PC-3 (cell line): ENCODE measurements around the gene TPM3. TPM values are rescaled to one million over a fixed set of nuclear protein-coding genes. Genes with fewer than 3 reads are reported as not detected.

Experiments
- ATAC-seq: fragments of 200-7000 bp; cut with Tn5 transposase; 2 replicates; pipeline ENCODE4 v1.9.1; 2020; ENCODE audit warnings: mild to moderate bottlenecking, moderate library complexity
- BruUV-seq: library from RNA; stranded (reverse); fragments of 400-500 nt; replicated peaks from 2 replicates; lab custom pipeline; 2021; lab: Mats Ljungman, UMichigan
- CTCF ChIA-PET: fragments of 300-600 bp; sonication (Branson Sonifier 250); formaldehyde crosslinking; loops from one replicate; lab custom pipeline; 2022; ENCODE audit warnings: antibody characterized with exemption; lab: Charles Lee
- POLR2A ChIA-PET: fragments of 300-600 bp; sonication (Branson Sonifier 250); formaldehyde crosslinking; loops from one replicate; lab custom pipeline; 2022; ENCODE audit warnings: antibody characterized with exemption; ENCODE audit not compliant: unreplicated experiment; lab: Charles Lee
- DNase-seq: peaks from one replicate; pipeline ENCODE4 v3.0.0-alpha.2; 2015
- H2AFZ ChIP-seq: fragments of 300-600 bp; sonication (generic); 2 replicates; pipeline ENCODE4 v1.6.0; 2016; ENCODE audit warnings: antibody characterized with exemption, low read length
- H3F3A ChIP-seq: fragments of 300-600 bp; sonication (generic); one replicate; pipeline ENCODE4 v1.6.0; 2017; ENCODE audit warnings: antibody characterized with exemption, low read length, control low read depth, mild to moderate bottlenecking; ENCODE audit not compliant: unreplicated experiment
- H3K27ac ChIP-seq: fragments of 300-600 bp; sonication (generic); 2 replicates; pipeline ENCODE4 v1.5.1; 2016; ENCODE audit warnings: mild to moderate bottlenecking, low read length
- H3K27me3 ChIP-seq: fragments of 300-600 bp; sonication (generic); 2 replicates; pipeline ENCODE4 v1.6.1; 2016; ENCODE audit warnings: low read length, mixed read lengths
- H3K36me3 ChIP-seq: fragments of 300-600 bp; sonication (generic); 2 replicates; pipeline ENCODE4 v1.6.1; 2016; ENCODE audit warnings: low read depth, mixed run types, low read length, mixed read lengths
- H3K4me1 ChIP-seq: fragments of 300-600 bp; sonication (generic); 2 replicates; pipeline ENCODE4 v1.5.1; 2016; ENCODE audit warnings: low read length; ENCODE audit not compliant: insufficient read depth
- H3K4me2 ChIP-seq: fragments of 300-600 bp; sonication (generic); 2 replicates; pipeline ENCODE4 v1.6.0; 2016; ENCODE audit warnings: low read length
- H3K4me3 ChIP-seq: fragments of 300-600 bp; sonication (generic); 2 replicates; pipeline ENCODE4 v1.5.1; 2016; ENCODE audit warnings: mild to moderate bottlenecking, low read length, mixed read lengths
- H3K79me2 ChIP-seq: fragments of 300-600 bp; sonication (generic); 2 replicates; pipeline ENCODE4 v1.6.1; 2017; ENCODE audit warnings: low read length, mixed read lengths
- H3K9ac ChIP-seq: fragments of 300-600 bp; sonication (generic); 2 replicates; pipeline ENCODE4 v1.6.0; 2016; ENCODE audit warnings: mild to moderate bottlenecking, low read length
- H3K9me2 ChIP-seq: fragments of 300-600 bp; sonication (generic); replicated peaks from 2 replicates; pipeline ENCODE4 v1.6.1; 2016; ENCODE audit warnings: mixed run types, low read length, mixed read lengths
- H3K9me3 ChIP-seq: fragments of 300-600 bp; sonication (generic); 2 replicates; pipeline ENCODE4 v1.6.1; 2016; ENCODE audit warnings: low read length, mixed read lengths
- H4K20me1 ChIP-seq: fragments of 300-600 bp; sonication (generic); 2 replicates; pipeline ENCODE4 v1.6.1; 2016; ENCODE audit warnings: low read length, mixed read lengths
- EZH2 ChIP-seq: fragments of 300-600 bp; sonication (generic); IDR thresholded peaks from one replicate; pipeline ENCODE4 v1.6.1; 2017; ENCODE audit warnings: antibody characterized with exemption, mild to moderate bottlenecking, low read length; ENCODE audit not compliant: unreplicated experiment
- EZH2phosphoT487 ChIP-seq: fragments of 300-600 bp; sonication (generic); IDR thresholded peaks from 2 replicates; pipeline ENCODE4 v1.6.1; 2018; ENCODE audit warnings: mild to moderate bottlenecking, antibody characterized with exemption, low read length, borderline replicate concordance
- intact Hi-C: fragments of 100-400 bp; cut with micrococcal nuclease; formaldehyde crosslinking; loops from 2 replicates; pipeline ENCODE4 v1.9.0; 2023
- total RNA-seq: library from RNA; depleted of rRNA; stranded (reverse); fragments of >200 nt; gene quantifications from 2 replicates; pipeline ENCODE4 v1.2.3, GENCODE V29; 2014
- TF ChIP-seq, protein P1 (sequence below): fragments of 300-600 bp; sonication (generic); conservative IDR thresholded peaks from 2 replicates; pipeline ENCODE4 v1.5.1; 2017; ENCODE audit warnings: antibody characterized with exemption, low read depth, mild to moderate bottlenecking, low read length

Gene TPM3
- total RNA-seq, 1 experiment from 2014 or later = 428 TPM

- H3K4me2 ChIP-seq = no peak overlapping the region
- no peak overlapping the region for H3K27ac ChIP-seq
- H3K9me3 ChIP-seq = no peaks in the 10 kb centered on the region
- H3K4me3 ChIP-seq = no peak overlapping the region
- intact Hi-C loops = no loop called here
- TF ChIP-seq, protein P1, sequence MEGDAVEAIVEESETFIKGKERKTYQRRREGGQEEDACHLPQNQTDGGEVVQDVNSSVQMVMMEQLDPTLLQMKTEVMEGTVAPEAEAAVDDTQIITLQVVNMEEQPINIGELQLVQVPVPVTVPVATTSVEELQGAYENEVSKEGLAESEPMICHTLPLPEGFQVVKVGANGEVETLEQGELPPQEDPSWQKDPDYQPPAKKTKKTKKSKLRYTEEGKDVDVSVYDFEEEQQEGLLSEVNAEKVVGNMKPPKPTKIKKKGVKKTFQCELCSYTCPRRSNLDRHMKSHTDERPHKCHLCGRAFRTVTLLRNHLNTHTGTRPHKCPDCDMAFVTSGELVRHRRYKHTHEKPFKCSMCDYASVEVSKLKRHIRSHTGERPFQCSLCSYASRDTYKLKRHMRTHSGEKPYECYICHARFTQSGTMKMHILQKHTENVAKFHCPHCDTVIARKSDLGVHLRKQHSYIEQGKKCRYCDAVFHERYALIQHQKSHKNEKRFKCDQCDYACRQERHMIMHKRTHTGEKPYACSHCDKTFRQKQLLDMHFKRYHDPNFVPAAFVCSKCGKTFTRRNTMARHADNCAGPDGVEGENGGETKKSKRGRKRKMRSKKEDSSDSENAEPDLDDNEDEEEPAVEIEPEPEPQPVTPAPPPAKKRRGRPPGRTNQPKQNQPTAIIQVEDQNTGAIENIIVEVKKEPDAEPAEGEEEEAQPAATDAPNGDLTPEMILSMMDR = no peak
- TF ChIP-seq EZH2phosphoT487 (no peak), EZH2 (no peak)
- peaks cover 10% of the 10 kb centered on the region for H3K79me2 ChIP-seq
- ChIA-PET POLR2A (no interaction called here), CTCF (interaction anchor here (0.5 kb wide), 1 partner anchor 10 kb away, joined by 9 read pairs; no protein-coding TSS in a partner anchor)
- BruUV-seq = no TSS peak
- no peaks in the 10 kb centered on the region for H3K36me3 ChIP-seq
- H3K9me2 ChIP-seq = no peaks in the 10 kb centered on the region
- H3K27me3 ChIP-seq = peaks cover 9% of the 10 kb centered on the region
- H3F3A ChIP-seq = no peaks in the 10 kb centered on the region
- DNase-seq (no peak), ATAC-seq (no peak)
- H3K4me1 ChIP-seq = peaks cover 6% of the 10 kb centered on the region
- peaks cover 2% of the 10 kb centered on the region for H4K20me1 ChIP-seq
- no peak overlapping the region for H2AFZ ChIP-seq
- H3K9ac ChIP-seq = no peak overlapping the region
These were observed 4.9 kb downstream of the TPM3 start for GRCh38 chr1:154186852-154187501.

- no peaks in the 10 kb centered on the region for H3K9me2 ChIP-seq
- no peaks in the 10 kb centered on the region for H3K36me3 ChIP-seq
- ChIA-PET CTCF (interaction anchor here (0.5 kb wide), 1 partner anchor 10 kb away, joined by 9 read pairs; no protein-coding TSS in a partner anchor), POLR2A (no interaction called here)
- TF ChIP-seq EZH2phosphoT487 = no peak
- TF ChIP-seq, protein P1 = peak; percentile 79
- TF ChIP-seq EZH2 = no peak
- no TSS peak for BruUV-seq
- peaks cover 10% of the 10 kb centered on the region for H4K20me1 ChIP-seq
- peaks cover 2% of the 10 kb centered on the region; the same call in 1 of the 2 replicates for H3K27me3 ChIP-seq
- peaks cover 18% of the 10 kb centered on the region for H3K79me2 ChIP-seq
- H3K9ac ChIP-seq = no peak overlapping the region
- ATAC-seq (no peak), DNase-seq (peak; percentile 69)
- H3K27ac ChIP-seq = no peak overlapping the region
- no peaks in the 10 kb centered on the region for H3F3A ChIP-seq
- intact Hi-C loops = no loop called here
- no peak overlapping the region for H2AFZ ChIP-seq
- peaks cover 9% of the 10 kb centered on the region for H3K4me1 ChIP-seq
- H3K9me3 ChIP-seq = no peaks in the 10 kb centered on the region
- H3K4me3 ChIP-seq = no peak overlapping the region
- no peak overlapping the region for H3K4me2 ChIP-seq
These were observed 5.7 kb downstream of the TPM3 start for GRCh38 chr1:154186177-154186576.
